Body of pancreas (tissue), 4 donors: ENCODE results near the gene DGKQ. TPM values are rescaled to one million over a fixed set of nuclear protein-coding genes. Genes with fewer than 3 reads are reported as not detected.

Source experiments
- ATAC-seq: fragments of 150-250 bp; one replicate; pipeline ENCODE4 v1.9.1; 2016
- DNase-seq, 4 donors: peaks; one replicate each; pipeline ENCODE4 v3.0.0-alpha.2; 2019
- H3K27ac ChIP-seq, 4 donors: fragments of 200-600 bp; sonication (generic); 1 replicate in 3 of 4; 2 replicates in 1 of 4; pipeline versions ENCODE4 v1.5.1 to v1.6.1; 2016 to 2019; ENCODE audit warnings: mild to moderate bottlenecking in 1 of 4, mixed read lengths in 1 of 4, moderate library complexity in 1 of 4
- H3K27me3 ChIP-seq, 2 donors: fragments of 200-600 bp; sonication (generic); one replicate each; pipeline ENCODE4 v1.6.0; 2016; ENCODE audit warnings: mild to moderate bottlenecking in 1 of 2
- H3K36me3 ChIP-seq, 2 donors: fragments of 200-600 bp; sonication (generic); replicated peaks in 1 of 2; 2 replicates each; pipeline ENCODE4 v1.5.1; 2016; ENCODE audit warnings: low read depth in 2 of 2; ENCODE audit not compliant: insufficient read depth in 1 of 2
- H3K4me1 ChIP-seq: fragments of 200-600 bp; sonication (generic); one replicate; pipeline ENCODE4 v1.6.0; 2016
- H3K4me3 ChIP-seq, 2 donors: fragments of 200-600 bp; sonication (generic); 1 replicate in 1 of 2; 2 replicates in 1 of 2; pipeline ENCODE4 v1.5.1; 2016 to 2019
- H3K9me3 ChIP-seq, 3 donors: fragments of 200-600 bp; sonication (generic); 1 replicate in 2 of 3; 2 replicates in 1 of 3; pipeline ENCODE4 v1.5.1; 2016
- POLR2A ChIP-seq, 3 donors: fragments of 450-650 bp; IDR thresholded peaks; one replicate each; pipeline ENCODE4 v1.6.1; 2016; ENCODE audit warnings: antibody characterized with exemption in 3 of 3, mild to moderate bottlenecking in 2 of 3
- WGBS, 2 donors: methylation state at CpG; one replicate each; pipeline ENCODE4 v1.1.5; 2017; 5-methylcytosine and 5-hydroxymethylcytosine counted together
- intact Hi-C: fragments of 100-400 bp; cut with DNase I; formaldehyde crosslinking; loops from one replicate; pipeline ENCODE4 v1.15.1; 2023
- total RNA-seq, 2 donors: library from RNA; depleted of rRNA; stranded (reverse); fragments of >200 nt; gene quantifications; one replicate each; pipeline ENCODE4 v1.1.0, GENCODE V29; 2016
- TF ChIP-seq, protein P1 (sequence below), 7 experiments: fragments of 450-650 bp in 4 of 7; fragments of 200-600 bp in 3 of 7; sonication (generic) in 3 of 7; IDR thresholded peaks; one replicate each; pipeline ENCODE4 v1.5.1; 2016 to 2019; ENCODE audit warnings: antibody characterized with exemption in 7 of 7

Gene DGKQ
- total RNA-seq, 2 donors from 2014 or later: 13.2 to 17.5 TPM

DNA sequence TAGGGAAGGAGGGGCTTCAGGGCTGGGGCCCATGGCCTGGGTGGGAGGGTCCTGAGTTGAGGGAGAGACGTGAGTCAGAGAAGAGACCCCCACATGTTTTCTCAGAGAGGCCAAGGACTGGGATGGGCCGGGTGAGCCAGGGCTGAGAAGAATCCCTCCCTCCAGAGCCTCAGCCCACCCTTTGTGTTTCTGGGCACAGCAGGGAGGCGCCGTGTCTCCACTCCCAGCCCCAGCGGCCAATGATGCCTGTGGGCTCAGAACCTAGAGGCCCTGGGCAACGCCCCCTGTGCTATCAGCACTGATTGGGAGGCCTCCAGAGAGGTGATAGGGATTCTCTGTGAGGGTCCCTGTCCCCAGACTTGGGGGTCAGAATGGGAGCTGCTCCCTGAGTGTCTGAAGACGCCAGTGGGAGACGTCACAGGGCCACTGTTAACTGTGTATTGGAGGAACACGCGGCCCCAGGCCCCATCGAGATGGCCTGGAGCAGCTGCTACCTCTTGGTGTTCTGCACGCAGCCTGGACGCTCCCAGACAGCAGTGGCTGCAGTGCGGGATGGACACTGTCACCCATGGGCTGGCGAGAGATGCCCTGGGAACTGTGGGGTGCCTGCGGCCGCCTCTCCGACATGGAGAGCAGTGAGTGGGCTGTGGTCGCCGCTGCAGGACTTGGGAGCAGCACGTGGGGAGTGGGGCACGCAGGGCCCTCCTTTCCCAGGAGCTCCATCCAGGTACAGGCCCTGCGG is 46.5 kb upstream of the DGKQ start:
- DNase-seq (no peak), ATAC-seq (no peak)
- 86 to 92% methylated on average over 12 to 23 of the region's 23 CpGs for WGBS, 2 donors

DNA sequence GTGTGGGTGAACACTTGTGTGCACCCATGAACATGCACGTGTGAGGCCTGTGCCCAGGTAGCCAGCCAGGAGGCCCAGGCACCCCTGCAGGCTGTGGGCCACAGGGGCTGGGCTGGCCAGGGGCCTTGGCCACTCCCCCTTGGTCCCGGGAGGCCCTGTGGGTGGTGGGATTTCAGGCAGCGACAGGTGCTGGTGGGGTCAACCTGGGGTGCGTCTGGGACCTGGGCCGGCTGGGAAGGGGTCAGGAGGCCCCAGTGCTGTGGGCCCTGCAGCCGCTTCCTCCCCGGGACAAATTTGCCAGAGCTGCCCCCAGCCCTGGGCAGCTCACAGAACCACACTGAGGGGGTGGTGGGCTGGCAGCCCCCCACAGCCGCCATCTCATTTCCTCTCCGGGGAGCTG is 46.0 kb upstream of the DGKQ start:
- DNase-seq (no peak), ATAC-seq (no peak)
- Histone ChIP-seq H3K9me3 (no peaks in the 10 kb centered on the region), H3K4me1 (peaks cover 10% of the 10 kb centered on the region), H3K4me3 (no peak overlapping the region), H3K36me3 (peaks cover under 1 to 1% of the 10 kb centered on the region in 2 donors), H3K27me3 (no peaks in the 10 kb centered on the region), H3K27ac (no peak overlapping the region)
- no peak for TF ChIP-seq POLR2A (IDR thresholded peaks at IDR 0.05)
- TF ChIP-seq, protein P1, sequence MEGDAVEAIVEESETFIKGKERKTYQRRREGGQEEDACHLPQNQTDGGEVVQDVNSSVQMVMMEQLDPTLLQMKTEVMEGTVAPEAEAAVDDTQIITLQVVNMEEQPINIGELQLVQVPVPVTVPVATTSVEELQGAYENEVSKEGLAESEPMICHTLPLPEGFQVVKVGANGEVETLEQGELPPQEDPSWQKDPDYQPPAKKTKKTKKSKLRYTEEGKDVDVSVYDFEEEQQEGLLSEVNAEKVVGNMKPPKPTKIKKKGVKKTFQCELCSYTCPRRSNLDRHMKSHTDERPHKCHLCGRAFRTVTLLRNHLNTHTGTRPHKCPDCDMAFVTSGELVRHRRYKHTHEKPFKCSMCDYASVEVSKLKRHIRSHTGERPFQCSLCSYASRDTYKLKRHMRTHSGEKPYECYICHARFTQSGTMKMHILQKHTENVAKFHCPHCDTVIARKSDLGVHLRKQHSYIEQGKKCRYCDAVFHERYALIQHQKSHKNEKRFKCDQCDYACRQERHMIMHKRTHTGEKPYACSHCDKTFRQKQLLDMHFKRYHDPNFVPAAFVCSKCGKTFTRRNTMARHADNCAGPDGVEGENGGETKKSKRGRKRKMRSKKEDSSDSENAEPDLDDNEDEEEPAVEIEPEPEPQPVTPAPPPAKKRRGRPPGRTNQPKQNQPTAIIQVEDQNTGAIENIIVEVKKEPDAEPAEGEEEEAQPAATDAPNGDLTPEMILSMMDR (IDR thresholded peaks at IDR 0.05): no peak
- 65 to 100% methylated on average over 2 to 8 of the region's 9 CpGs for WGBS, 2 donors
- intact Hi-C loops: no loop called here

More for the DNA sequence above, 46.5 kb upstream of the DGKQ start:
- Histone ChIP-seq H3K4me3 (no peak overlapping the region), H3K36me3 (peaks cover 2 to 5% of the 10 kb centered on the region in 2 donors), H3K4me1 (peaks cover 10% of the 10 kb centered on the region), H3K27me3 (no peaks in the 10 kb centered on the region), H3K27ac (no peak overlapping the region), H3K9me3 (no peaks in the 10 kb centered on the region)
- intact Hi-C loops: no loop called here
- TF ChIP-seq, protein P1 (IDR thresholded peaks at IDR 0.05): no peak
- TF ChIP-seq POLR2A (IDR thresholded peaks at IDR 0.05): no peak

DNA sequence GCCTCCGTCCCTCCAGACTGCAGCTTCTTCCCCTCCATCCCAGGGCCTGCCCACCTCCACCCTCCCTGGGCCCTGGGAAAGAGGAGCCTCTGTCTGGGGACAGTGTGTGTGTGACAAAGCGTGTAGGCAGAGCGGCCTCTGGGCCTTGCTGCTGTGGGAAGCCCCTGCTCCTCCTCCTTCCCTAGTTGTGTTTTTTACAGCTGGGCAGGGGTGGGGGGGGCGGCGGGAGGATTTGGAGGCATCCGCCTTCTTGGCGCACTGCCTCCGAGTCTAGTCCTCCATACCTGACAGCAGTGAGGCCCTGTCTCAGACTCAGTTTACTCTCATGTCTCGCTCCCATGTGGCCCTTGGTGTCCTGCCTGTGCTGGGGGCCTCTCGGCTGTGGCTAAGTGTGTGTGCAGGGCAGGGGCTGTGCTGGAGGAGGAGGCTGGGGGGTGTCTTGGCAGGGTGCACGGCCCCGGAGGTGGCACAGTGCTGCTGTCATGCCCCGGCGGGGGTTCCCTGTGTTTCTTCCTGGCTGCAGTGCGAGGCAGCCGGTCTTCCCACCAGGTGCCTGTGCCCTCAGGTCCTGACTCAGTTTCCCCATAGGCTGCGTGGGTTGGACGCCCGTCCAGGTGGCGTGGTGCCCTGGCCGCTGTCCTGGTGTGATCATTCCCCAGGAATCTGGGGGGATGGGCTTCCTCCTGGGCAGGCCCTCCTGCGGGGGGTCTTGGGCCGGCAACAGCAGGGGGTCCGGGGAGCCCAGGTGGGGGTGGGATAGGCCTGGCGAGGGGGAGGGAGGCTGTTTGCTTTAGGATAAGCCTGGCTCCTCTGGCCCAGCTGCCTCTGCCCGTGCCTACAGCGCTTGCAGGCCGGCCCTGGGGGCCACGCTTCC is 45.0 kb upstream of the DGKQ start:
- TF ChIP-seq, protein P1 (IDR thresholded peaks at IDR 0.05): no peak
- no peak for TF ChIP-seq POLR2A (IDR thresholded peaks at IDR 0.05)
- H3K4me1 ChIP-seq: peaks cover 14% of the 10 kb centered on the region
- DNase-seq: no peak
- no peaks in the 10 kb centered on the region for H3K36me3 ChIP-seq
- no peak overlapping the region for H3K27ac ChIP-seq
- 85 to 86% methylated on average over 9 to 27 of the region's 29 CpGs for WGBS, 2 donors
- no peak for ATAC-seq
- H3K9me3 ChIP-seq: no peaks in the 10 kb centered on the region
- intact Hi-C loops: no loop called here
- no peaks in the 10 kb centered on the region for H3K27me3 ChIP-seq
- H3K4me3 ChIP-seq: no peak overlapping the region

DNA sequence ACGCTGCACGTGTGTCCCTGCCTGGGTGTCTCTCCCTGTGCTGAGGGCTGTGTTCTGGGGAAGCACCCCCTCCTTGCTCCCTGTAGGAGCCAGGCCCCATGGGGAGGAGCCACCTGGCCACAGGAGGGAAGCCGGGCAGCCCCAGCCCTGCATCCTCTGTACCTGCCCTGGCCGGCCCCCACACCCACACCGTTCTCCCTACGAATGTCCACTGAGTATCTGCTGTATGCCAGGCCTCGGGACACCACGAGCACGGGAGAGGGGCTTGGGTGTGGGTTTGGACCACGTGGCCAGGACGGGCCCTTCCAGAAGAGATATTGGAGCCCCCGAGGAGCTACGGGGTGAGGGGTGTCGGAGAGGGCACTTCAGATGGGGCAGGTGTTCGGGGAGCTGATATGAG is 44.3 kb upstream of the DGKQ start:
- Histone ChIP-seq H3K9me3 (no peaks in the 10 kb centered on the region), H3K36me3 (no peaks in the 10 kb centered on the region), H3K4me1 (peaks cover 21% of the 10 kb centered on the region), H3K27ac (no peak overlapping the region), H3K4me3 (no peak overlapping the region), H3K27me3 (no peaks in the 10 kb centered on the region)
- no peak for DNase-seq
- WGBS, 2 donors: 91 to 92% methylated on average over 10 to 12 of the region's 15 CpGs
- intact Hi-C loops: no loop called here
- TF ChIP-seq, protein P1 (IDR thresholded peaks at IDR 0.05): no peak
- no peak for TF ChIP-seq POLR2A (IDR thresholded peaks at IDR 0.05)
- no peak for ATAC-seq
